GM21576 (cell line): ENCODE data around the gene STX12.
"Not testable (repeated sequence)": the region's sequence is repeated elsewhere in the genome, so short reads cannot be mapped to it uniquely, and the experiment has no call there.

ENCODE experiments used
- ATAC-seq: cut with Tn5 transposase; IDR thresholded peaks from one replicate; pipeline ENCODE4 v1.9.1; 2021; ENCODE audit warnings: mild to moderate bottlenecking, moderate library complexity; ENCODE audit not compliant: unreplicated experiment

STX12 gene

DNA sequence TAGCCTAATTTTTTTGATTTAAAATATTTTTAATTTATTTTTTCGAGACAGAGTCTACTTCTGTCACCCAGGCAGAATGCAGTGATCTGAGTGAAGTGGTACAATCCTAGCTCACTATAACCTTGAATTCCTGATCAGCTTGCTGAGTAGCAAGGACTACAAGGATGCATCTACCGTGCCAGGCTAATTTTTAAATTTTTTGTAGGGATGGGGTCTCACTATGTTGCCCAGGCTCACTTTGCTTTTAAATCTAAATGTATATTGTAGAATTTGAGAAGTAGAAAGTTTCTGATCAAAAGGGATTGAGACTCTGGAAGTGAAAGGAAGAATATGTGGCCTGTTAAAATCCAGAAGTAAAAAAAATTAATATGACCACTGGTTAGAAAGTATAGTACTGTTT is 1.6 kb downstream of the STX12 start:
- ATAC-seq = no peak

- ATAC-seq = not testable (repeated sequence)
Observed at GRCh38 chr1:27775336-27775735, 2.3 kb downstream of the STX12 start.

GRCh38 chr1:27776276-27776675 is 3.3 kb downstream of the STX12 start:
- not testable (repeated sequence) for ATAC-seq

DNA sequence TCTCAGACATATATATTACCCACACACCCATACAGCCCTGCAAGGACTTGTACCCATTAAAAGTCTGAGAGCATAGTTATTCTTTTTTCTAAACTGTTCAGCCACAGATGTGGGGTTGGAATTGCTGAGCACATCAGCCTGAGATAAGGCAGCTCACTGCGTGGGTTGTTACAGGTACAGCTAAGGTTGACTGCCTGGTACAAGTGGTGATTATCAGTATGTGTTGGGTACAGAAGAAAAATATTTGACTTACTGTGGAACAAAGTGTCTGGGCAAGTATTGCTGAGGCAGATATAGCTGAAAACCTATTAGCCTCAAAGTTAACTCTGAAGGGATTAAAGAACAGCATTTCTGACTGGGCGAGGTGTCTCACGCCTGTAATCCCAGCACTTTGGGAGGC is 5.0 kb downstream of the STX12 start:
- ATAC-seq = no peak

- no peak for ATAC-seq
Observed at GRCh38 chr1:27779122-27779521, 6.1 kb downstream of the STX12 start.

DNA sequence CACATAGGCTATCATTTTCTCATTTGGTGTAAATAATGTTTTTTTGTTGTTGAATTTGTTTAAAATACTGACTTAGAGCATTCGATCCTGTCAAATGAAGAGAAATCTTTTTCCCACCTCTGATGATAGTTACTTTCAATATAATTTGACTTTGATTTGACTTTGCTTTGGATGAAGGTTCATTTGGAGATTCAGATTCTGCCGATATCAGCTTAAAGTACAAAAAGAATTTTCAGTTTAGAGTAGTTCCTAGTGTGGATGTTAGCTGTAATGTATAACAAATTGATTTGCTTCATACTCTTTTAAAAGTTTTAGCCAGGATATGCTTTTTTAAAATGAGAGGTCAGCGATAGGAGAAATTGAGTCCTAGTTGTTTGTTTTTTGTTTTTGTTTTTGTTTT is 9.9 kb downstream of the STX12 start:
- no peak for ATAC-seq

- ATAC-seq = no peak
Observed at GRCh38 chr1:27784700-27785099, 11.7 kb downstream of the STX12 start.

DNA sequence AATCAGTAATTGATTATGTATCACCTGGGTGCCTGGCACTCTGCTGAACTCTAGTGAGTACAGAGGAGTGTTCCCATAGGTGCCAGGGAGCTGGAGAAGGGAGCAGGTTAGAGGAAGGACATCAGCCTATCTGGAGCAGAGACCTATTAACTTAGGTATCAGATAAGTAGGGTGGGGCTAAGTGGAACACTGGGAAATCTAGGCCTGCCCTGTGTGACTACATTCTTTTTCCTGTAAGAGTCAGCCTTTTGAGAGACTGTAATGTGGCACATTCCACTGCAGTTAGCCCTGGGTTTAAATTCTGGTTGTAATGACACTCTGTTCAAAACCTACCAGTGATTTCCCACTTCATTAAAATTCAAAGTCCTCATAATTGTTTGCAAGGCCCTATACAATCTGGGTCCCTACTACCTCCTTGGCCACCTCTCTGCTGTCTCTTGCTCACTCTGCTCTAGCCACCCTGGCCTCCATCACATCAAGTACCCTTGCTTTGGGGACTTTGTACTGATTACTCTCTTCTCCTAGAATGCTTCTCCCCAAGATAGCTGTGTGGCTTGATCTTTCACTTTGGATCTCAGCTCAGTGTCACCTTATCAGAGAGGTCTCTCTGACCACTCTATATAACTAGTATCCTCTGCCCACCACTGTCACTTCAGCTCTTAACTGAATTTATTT is 12.9 kb downstream of the STX12 start:
- no peak for ATAC-seq

GRCh38 chr1:27787895-27788294 is 14.9 kb downstream of the STX12 start:
- no peak for ATAC-seq

DNA sequence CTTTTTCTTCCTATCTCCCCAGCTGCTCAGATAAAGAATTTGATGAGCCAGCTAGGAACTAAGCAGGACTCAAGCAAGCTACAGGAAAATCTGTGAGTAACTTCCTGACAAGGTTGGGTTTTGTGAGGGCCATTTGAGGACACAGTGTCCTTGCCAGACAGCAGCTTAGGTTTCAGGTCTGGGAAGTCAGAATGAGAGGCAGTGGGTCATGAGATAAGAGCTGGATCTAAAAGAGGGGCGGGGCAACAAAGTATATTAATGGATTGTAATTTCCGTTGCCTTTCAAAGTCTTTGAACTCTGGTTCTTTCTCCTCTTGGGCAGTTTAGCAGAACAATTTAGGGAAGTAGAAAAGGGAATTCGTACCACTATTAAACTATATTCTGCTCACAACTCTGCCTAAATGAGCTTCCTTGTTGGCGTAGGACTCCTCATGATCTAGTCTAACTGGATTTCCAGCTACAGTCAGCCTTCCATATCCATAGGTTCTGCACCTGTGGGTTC is 16.6 kb downstream of the STX12 start:
- no peak for ATAC-seq

DNA sequence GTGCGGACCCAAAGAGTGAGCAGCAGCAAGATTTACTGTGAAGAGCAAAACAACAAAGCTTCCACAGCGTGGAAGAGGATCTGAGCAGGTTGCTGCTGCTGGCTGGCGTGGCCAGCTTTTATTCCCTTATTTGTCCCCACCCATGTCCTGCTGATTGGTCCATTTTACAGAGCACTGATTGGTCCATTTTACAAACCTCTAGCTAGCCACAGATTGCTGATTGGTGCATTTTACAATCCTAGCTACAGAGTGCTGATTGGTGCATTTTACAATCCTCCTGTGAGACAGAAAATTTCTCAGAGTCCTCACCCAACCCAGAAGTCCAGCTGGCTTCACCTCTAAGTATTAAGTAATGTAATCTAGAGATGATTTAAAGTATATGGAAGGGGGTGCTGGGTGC is 17.3 kb downstream of the STX12 start:
- not testable (repeated sequence) for ATAC-seq

DNA sequence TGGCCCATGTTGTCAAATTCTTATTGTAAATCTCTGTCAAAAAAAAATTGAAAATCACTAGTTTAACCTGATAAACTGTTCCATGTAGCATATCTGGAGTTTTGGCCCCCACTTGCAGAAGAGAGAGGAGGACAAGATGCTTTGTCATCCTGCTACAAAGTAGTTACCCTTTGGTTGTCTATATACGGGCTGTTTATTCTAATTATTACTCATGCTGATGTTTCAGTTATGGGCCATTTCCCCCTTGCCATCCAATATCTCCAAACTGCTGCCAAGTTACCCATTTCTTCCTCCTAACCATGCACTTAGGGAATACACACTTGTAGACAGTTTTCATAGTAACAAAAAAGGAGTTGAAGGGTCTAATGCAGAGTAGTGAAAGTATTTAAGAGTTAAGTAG is 22.6 kb downstream of the STX12 start:
- no peak for ATAC-seq

DNA sequence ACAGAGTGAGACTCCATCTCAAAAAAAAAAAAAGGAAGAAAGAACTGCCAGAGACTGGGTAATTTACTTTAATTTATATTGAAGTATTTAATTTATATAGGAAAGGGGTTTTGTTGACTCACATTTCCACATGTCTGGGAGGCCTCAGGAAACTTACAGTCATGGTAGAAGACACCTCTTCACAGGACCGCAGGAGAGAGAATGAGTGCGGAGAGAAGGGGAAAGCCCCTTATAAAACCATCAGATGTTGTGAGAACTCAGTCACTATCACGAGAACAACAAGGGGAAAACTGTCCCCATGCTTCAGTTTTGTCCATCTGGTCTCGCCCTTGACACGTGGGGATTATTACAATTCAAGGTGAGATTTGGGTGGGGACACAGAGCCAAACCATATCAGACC is 31.8 kb downstream of the STX12 start:
- no peak for ATAC-seq

GRCh38 chr1:27806758-27807157 is 33.7 kb downstream of the STX12 start:
- ATAC-seq = no peak

- ATAC-seq = no peak
Observed at GRCh38 chr1:27807385-27807784, 34.4 kb downstream of the STX12 start.

DNA sequence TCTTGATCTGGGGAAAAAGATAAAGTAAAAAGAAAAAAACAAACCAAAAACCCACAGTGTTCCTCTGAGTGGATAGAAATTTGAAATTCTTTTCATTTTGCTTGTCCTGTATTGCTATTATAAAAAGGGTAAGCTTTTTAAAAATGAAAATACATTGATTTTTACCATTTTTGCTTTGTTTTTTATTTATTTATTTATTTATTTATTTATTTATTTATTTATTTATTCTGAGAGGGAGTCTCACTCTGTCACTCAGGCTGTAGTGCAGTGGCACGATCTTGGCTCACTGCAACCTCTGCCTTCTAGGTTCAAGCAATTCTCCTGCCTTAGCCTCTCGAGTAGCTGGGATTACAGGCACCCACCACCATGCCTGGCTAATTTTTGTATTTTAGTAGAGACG is 35.1 kb downstream of the STX12 start:
- ATAC-seq = not testable (repeated sequence)

- ATAC-seq = no peak
Observed at GRCh38 chr1:27809883-27810282, 36.9 kb downstream of the STX12 start.

- no peak for ATAC-seq
Observed at GRCh38 chr1:27811741-27812500, 38.9 kb downstream of the STX12 start.

DNA sequence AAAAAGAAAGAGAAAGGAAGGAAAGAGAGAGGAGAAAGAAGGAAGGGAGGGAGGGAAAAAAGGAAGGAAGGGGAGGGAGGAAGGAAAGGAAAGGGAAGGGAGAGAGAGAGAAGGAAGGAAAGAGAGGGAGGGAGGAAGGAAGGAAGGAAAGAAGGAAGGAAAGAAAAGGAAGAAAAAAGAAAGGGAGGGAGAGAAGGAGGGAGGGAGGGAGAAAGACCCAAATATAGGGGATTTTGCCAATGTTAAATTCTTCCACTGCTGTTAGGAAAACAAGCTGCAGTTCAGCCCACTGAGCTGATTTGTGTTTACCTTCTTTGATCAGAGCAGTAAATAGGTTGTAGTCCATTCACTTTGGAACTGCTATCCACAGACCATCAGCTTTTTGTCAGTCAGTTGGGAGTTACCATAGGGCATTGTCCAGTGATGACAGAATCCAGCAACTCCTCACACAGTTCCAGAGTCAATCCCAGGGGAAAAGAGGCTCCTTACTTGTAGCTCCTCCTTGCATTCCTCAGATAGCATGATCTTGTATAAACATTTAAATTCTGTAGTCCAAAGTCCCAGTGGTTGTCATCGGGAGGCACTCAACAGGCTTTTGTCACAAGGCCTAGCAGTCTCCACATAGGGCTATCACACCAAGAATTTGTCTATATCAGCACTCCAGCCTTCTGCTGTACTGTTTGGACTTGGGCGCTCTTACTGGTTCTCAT is 44.1 kb downstream of the STX12 start:
- no peak for ATAC-seq

GRCh38 chr1:27821761-27822315 is 48.8 kb downstream of the STX12 start:
- ATAC-seq = no peak

DNA sequence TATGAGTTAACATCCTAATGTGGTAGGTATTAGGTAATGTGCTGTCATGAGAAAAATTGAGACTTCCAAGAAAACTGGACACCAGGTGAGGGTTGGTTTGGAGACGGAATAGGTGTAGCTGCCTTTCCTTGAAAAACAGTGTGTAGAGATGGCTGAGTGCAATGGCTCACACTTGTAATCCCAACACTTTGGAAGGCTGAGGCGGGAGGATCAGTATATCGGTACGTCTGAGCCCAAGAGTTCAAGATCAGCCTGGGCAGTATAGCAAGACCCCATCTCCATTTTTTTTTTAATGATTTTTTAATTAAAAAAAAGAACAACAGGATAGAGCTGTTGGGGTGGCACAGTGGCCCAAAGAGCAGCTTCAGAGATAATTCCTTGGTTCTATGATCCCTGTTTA is 50.8 kb downstream of the STX12 start:
- no peak for ATAC-seq
